ENCODE measurements around the gene NCBP2.

The NCBP2 gene

GRCh38 chr3:196942226-196942914 is at the start of gene NCBP2:
TSS of gene NCBP2 (minus strand) at chr3:196942528. CDS start at chr3:196942503, 25 bp downstream.
- peak; percentile 100 for DNase-seq

GRCh38 chr3:196991581-196992460 is 49.5 kb upstream of the NCBP2 start:
- peak; percentile 27 for DNase-seq

GRCh38 chr3:196990601-196991007 is 48.3 kb upstream of the NCBP2 start:
- DNase-seq = peak; percentile 26

- peak; percentile 22 for DNase-seq
These were observed 47.5 kb upstream of the NCBP2 start for GRCh38 chr3:196989721-196990262.

GRCh38 chr3:196988241-196989029 is 46.1 kb upstream of the NCBP2 start:
- DNase-seq = peak; percentile 23

- DNase-seq = no peak
These were observed 44.7 kb upstream of the NCBP2 start for GRCh38 chr3:196987022-196987421.

GRCh38 chr3:196985954-196986885 is 43.9 kb upstream of the NCBP2 start:
- DNase-seq = no peak

GRCh38 chr3:196985298-196985697 is 43.0 kb upstream of the NCBP2 start:
- DNase-seq = no peak

- no peak for DNase-seq
These were observed 40.9 kb upstream of the NCBP2 start for GRCh38 chr3:196983186-196983585.

GRCh38 chr3:196981657-196982056 is 39.3 kb upstream of the NCBP2 start:
- no peak for DNase-seq

- no peak for DNase-seq
These were observed 37.2 kb upstream of the NCBP2 start for GRCh38 chr3:196979545-196979944.

- no peak for DNase-seq
These were observed 34.6 kb upstream of the NCBP2 start for GRCh38 chr3:196976941-196977340.

GRCh38 chr3:196975349-196975748 is 33.0 kb upstream of the NCBP2 start:
- no peak for DNase-seq

- no peak for DNase-seq
These were observed 32.3 kb upstream of the NCBP2 start for GRCh38 chr3:196974661-196975060.

- no peak for DNase-seq
These were observed 28.9 kb upstream of the NCBP2 start for GRCh38 chr3:196971094-196971698.

GRCh38 chr3:196970547-196971093 is 28.3 kb upstream of the NCBP2 start:
- no peak for DNase-seq

GRCh38 chr3:196969660-196970546 is 27.6 kb upstream of the NCBP2 start:
- DNase-seq = peak; percentile 80

- peak; percentile 60 for DNase-seq
These were observed 26.9 kb upstream of the NCBP2 start for GRCh38 chr3:196969134-196969659.

GRCh38 chr3:196968233-196969133 is 26.2 kb upstream of the NCBP2 start, which contains the start of gene PIGZ:
TSS of gene PIGZ (minus strand) at chr3:196968833. CDS start at chr3:196952031, 16,802 bp downstream.
- peak; percentile 62 for DNase-seq
